Stimulated activated CD8-positive, alpha-beta memory T cell treated with anti-CD3 and anti-CD28 coated beads, Interleukin-7, amount 100 ng/mL, for 1 hour (primary cell): ENCODE data around the gene AHSP.
"Not testable (repeated sequence)": the region's sequence is repeated elsewhere in the genome, so short reads cannot be mapped to it uniquely, and the experiment has no call there.

Source experiments
- DNase-seq, 2 donors: peaks; one replicate each; pipeline ENCODE4 v3.0.0-alpha.2; 2020; ENCODE audit warnings: low read depth in 2 of 2

Gene AHSP

DNA sequence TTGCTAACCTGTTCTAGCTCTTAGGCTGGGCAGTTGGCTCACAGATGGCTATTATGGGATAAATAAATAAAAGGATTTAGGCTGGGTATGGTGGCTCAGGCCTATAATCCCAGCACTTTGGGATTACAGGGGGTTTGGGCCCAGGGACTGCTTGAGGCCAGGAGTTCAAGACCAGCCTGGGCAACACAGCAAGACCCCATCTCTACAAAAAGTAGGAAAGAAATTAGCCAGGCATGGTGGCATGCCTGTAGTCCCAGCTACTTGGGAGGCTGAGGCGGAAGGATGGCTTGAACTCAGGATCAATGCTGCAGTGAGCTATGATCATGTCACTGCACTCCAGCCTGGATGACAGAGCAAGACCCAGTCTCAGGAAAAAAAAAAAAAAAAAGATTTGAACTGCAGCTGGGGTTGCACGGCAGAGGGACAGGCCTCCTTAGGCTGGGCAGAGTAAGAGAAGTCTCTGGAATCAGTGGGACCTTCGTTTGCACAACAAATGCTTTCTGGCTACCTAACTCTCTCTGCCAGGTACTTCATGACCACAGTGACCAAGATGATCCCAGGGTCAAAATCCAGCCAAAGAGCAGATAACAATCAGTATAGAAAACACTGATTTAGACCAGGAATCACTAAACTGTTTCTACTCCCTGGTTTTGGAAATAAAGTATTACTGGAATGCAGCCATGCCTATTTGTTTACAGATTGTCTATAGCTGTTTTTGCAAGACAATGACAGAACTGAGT, 26.3 kb upstream of the AHSP start:
- no peak for DNase-seq

DNA sequence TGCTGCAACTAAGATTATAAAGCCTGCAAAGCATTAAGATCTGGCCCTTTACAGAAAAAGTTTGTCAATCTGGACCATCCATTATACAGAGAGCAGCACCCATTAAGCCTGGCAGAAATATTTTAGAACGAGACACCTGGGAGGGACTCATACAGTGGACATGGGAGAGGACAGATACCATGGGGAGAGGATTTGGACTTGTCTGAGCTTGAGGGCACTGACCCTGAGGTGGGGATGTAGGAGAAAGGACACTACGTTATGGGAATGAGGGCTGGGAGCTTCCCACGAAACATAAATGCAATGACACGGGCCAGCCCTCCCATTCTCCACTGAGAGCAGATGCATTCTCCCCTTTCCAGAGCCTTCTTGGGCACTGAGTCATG, 25.7 kb upstream of the AHSP start:
- DNase-seq = no peak

DNA sequence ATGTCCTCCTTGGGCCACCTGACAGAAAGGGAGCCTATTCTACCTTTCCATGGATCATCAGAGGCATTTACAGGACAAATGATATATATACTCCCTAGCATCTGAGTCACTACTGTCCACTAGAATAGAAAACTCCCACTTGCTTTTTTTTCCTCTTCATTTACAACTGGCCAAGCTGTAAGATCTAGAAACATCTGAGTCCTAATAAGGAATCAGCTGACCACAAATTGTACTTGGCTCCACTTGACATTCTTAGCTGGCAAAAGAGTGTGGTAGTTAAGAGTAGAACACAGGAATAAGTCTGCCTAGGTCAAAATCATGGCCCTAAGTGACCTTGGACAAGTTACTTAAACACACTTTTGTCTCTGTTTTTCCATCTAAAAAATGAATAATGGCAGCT, 24.7 kb upstream of the AHSP start:
- no peak for DNase-seq

DNA sequence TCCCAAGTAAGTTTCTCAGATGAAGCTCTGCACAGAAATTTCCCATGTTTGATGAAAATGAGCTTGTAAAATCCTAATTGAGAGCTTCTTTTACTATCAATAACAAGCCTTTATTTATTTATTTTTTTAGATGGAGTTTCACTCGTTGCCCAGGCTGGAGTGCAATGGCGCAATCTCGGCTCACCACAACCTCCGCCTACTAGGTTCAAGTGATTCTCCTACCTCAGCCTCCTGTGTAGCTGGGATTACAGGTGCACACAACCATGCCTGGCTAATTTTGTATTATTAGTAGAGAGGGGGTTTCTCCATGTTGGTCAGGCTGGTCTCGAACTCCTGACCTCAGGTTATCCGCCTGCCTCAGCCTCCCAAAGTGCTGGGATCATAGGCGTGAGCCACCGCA, 24.1 kb upstream of the AHSP start:
- not testable (repeated sequence) for DNase-seq

DNA sequence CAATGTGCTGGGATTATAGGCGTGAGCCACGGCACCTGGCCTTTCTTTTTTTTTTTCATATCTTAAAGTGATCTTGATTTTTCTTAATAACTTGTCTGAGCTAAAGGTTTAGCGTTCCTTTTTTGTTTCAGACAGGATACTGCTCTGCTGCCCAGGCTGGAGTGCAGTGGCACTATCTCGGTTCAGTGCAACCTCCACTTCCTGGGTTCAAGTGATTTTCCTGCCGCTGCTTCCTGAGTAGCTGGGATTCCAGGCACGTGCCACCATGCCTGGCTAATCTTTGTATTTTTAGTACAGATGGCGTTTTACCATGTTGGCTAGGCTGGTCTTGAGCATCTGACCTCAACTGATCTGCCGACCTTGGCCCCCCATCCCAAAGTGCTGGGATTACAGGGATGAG, 23.5 kb upstream of the AHSP start:
- no peak for DNase-seq

DNA sequence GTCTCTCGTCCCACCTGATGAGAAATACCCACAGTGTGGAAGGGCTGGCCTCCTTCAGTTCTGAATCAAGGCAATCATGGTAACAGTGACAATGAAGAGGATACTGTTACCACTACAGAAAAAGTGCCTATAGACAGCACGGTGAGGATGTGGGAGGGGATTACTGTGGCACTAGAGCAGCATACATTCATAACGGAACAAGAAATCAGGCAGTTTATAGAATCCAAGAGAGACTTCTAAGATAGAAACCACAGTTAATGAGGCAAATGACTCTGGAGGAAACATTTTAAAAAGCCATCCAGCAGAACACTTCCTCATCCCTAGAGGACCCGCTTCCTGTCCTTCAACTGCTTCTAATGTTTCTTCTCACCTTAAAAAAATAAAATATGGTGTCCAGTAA, 22.2 kb upstream of the AHSP start:
- no peak for DNase-seq

DNA sequence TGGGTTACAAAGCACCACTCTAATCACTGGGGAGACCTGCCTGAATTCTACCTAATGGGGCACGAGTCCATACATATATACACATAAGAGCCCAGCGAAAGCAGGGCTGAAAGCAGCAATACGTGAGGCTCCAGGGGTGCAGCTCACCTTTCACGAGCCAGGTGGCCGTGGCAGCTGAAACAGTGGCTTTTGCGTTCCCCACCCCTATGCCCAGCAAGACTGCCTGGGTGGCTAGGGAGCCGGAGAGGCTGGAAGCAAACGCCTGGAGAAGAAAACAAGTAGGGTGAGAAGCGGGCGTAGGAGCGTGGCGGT, 20.1 kb upstream of the AHSP start:
- no peak for DNase-seq

- DNase-seq = peak; percentile 54 to 57
Measured at GRCh38 chr16:31507929-31508705, 19.6 kb upstream of the AHSP start, which contains the start of gene RUSF1. RUSF1 (minus strand) TSS chr16:31508391; CDS start chr16:31508373, 18 bp downstream.

DNA sequence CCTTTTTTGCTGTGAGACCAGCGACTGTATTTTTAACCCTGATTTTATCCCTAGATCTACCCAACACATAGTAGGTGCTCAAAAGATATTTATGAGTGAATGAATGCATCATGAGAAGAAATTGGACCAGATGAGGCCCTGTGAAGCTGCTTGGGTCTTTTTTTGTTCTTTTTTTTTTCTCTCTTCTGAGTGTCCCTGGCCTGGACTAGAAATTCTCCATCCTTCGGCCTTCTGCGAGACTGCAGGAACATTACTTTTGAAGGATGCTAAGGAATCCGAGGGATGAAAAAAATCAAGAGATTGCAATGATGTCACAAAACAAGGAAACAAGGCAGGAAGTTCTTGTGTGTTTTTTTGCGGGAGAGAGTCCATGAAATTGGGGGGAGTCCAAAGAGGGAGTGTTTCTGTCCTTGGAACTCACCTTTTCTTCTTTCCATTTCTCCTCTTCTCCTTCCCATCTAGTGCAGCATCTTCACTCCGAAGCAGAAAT, 18.9 kb upstream of the AHSP start:
- DNase-seq = no peak

- no peak for DNase-seq
Measured at GRCh38 chr16:31513126-31513525, 14.6 kb upstream of the AHSP start.

DNA sequence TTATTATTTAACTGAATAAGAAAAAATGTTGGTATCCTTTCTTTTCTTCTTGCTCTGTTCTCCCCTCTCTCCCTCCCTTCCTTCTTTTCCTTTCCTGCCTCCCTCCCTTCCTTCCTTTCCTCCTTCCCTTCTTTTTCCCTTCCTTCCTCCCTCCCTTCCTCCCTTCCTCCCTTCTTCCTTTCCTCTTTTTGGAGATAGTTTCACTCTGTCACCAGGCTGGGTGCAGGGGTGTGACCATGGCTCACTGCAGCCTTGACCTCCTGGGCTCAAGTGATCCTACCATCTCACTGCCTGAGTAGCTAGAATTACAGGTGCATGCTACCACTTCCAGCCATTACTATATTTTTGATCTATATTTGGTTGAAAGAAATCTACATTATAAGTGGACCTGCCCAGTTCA, 13.8 kb upstream of the AHSP start:
- DNase-seq = no peak

- DNase-seq = no peak
Measured at GRCh38 chr16:31517800-31518402, 9.8 kb upstream of the AHSP start.

- no peak for DNase-seq
Measured at GRCh38 chr16:31519759-31520431, 7.8 kb upstream of the AHSP start.

DNA sequence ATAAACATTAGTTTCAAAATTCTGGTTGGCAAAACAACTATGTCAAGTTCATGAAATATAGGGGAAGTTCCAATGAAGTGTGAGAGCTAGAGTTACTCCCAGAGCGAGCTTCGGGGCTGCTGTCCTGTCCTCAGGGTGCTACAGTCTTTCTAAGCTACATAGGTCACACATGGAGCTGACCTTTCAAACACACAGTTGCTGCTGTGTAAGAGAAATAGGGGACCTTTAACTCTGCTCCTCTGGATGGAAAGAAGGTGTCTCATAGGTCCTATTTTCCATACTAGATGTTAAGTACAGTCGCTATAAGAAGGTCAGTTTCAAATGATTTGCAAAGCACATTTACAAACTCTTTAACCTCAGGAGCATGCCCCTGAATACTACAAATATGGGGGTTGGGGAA, 6.3 kb upstream of the AHSP start:
- no peak for DNase-seq

- no peak for DNase-seq
Measured at GRCh38 chr16:31522071-31522470, 5.6 kb upstream of the AHSP start.

GRCh38 chr16:31523768-31524167, 3.9 kb upstream of the AHSP start:
- not testable (repeated sequence) for DNase-seq

GRCh38 chr16:31525113-31525512, 2.6 kb upstream of the AHSP start:
- no peak for DNase-seq

- DNase-seq = no peak
Measured at GRCh38 chr16:31528523-31529107, 915 bp downstream of the AHSP start.

DNA sequence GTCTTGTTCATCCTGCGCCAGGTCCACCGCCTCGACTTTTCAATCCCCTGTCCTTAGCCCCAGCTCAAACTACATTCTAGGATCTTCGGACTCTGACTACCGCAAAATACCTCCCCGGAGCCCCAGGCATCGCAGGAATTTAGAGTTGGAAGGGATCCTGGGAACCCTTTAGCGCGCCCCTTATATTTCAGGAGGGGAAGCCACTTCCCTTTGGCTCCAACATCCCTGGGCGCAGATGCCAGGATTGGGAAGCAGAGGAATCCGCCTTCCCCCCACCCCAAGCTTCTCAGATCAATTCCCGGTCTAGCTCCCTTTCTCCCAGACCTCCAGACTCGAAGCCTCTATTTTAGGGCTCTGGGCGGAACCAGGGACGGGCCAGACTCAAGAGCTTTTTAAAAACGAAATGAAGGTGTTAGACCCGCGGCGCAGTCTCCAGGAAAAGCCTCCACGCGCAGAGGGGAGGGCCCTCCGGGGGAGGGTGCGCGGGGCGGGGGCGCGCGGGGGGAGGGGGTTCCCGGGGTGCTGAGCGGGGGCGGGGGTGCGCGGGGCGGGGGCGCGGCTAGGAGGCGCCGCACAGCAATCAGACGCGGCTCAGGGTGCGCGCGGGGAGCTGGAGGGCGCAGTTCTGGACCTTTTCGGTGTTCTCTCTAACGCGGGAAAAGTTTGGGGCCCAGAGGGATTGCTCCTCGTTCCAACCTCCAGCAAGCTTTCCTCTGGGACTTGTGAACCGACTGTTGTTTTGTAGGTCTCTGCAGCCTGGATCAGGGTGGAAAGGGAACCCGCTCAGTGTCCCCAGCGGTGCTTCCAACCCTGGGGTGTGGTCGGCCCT, 1.6 kb downstream of the AHSP start:
- DNase-seq = no peak

DNA sequence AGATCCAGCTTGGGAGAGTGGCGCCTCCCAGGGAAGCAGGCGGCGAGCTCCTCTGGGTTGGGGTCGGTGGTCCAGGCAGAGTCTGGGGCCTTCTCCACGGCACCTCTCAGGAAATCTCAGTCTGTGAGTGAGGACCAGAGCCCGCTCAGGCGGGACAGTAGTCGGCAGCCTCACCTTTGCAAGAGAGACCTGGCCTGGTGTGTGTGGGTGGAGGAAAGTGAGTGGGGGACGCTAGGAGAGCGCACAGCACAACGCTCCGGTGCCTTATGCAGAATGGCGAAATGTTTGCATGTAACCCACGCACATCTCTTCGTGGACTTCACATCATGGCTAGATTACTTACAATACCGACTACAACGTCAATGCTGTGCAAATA, 2.2 kb downstream of the AHSP start:
- no peak for DNase-seq

DNA sequence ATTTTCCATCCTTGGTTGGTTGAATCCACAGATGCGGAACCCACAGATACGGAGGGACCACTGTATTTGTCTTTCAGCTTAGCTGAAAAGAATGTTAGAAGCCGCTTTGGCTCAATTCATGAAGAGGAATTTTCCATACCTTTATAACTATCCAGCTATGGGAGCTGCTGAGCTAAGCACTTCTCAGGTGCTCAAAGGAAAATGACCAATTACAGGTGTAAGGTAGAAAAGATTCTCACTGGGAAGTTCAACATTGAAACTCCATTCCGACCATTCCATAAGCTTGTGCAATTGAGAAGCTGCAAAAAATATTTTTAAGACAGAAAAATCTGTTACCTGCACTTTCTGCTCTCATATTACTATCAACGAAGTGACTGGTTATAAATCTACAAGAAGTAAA, 2.7 kb downstream of the AHSP start:
- DNase-seq = no peak
